A204.1 (cell line): Measurements from ENCODE around the gene MKS1.
A peak's percentile ranks its signal among the peaks of the same experiment; 100 is the strongest.

Experiments
- FAIRE-seq: peaks from 2 replicates; lab custom pipeline; 2012; peaks lifted over from hg19 to GRCh38; lab: Jason Lieb, UNC

Gene MKS1

GRCh38 chr17:58219007-58219788 is at the start of gene MKS1:
MKS1 (minus strand) TSS chr17:58219255; CDS start chr17:58219230, 25 bp downstream.
- peak; percentile 48 for FAIRE-seq

- no peak for FAIRE-seq
Measured at GRCh38 chr17:58268326-58268725, 49.3 kb upstream of the MKS1 start.

DNA sequence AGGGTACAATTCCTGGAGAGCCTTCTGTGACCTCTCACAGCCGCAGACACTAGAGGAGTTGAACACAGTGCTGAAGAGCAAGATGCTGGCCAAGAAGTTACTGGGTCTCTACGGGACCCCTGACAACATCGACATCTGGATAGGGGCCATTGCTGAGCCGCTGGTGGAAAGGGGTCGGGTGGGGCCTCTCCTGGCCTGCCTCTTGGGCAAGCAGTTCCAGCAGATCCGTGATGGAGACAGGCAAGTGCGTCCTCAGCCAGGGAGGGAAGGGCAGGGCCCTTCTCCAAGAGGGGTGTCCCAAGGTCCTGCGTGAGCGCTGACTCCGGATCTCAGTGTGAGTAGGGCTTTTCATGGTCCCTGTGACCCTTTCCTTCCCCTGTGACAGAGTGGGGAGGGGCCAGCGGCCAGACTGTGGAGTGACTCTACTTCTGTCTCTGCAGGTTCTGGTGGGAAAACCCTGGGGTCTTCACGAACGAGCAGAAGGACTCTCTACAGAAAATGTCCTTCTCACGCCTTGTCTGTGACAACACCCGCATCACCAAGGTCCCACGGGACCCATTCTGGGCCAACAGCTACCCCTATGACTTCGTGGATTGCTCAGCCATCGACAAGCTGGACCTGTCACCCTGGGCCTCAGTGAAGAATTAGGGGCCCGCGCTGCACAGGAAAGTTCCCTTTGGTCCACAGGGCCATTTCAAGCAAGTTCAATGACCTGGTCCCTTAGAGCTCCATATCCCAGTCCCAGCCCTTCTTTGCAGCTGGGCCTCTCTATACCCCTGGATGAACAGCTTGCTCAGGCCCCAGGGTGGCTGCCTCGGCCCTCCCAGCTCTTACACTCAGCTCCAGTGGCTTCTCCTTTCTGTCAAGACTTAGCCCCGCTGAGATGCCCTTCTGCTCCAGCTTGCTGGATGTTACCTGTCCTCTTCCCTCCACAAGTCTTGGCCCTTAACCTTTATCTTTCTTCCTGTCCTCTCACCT is 48.6 kb upstream of the MKS1 start:
- FAIRE-seq: no peak

DNA sequence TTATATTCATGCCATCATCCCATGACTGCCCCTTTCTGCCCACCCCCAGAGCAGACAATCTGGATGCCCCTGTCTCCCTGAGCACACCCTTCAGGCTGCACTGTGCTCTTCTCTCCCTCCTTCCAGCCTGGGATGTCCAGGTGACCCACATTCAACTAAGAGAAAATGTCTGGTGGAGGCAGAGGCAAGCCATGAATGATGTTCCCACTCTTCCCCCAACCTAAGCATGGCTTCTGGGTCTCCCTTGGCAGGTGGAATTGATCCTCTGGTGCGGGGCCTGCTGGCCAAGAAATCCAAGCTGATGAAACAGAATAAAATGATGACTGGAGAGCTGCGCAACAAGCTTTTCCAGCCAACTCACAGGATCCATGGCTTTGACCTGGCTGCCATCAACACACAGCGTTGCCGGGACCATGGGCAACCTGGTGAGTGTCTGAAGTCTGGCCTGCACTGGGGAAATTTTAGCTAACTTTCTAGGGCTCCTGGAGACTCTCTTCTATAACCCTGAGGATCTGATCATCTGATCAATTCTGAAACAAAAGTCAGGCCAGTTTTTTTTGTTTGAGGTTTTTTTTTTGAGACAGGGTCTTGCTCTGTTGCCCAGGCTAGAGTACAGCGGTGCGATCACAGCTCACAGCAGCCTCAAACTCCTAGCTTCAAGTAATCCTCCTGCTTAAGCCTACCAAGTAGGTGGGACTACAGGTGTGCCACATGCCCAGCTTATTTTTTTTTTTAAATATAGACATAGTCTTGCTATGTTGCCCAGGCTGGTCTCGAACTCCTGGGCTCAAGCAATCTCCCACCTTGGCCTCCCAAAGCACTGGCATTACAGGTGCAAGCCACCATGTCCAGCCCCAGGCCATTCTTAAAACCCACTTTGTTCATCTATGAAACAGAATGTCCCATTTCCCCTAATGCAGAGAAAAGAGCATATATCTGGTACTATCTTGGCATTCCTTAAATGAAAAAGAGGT is 47.1 kb upstream of the MKS1 start:
- FAIRE-seq: no peak

GRCh38 chr17:58265271-58265670 is 46.2 kb upstream of the MKS1 start:
- FAIRE-seq: no peak

GRCh38 chr17:58264407-58265103 is 45.5 kb upstream of the MKS1 start:
- no peak for FAIRE-seq

DNA sequence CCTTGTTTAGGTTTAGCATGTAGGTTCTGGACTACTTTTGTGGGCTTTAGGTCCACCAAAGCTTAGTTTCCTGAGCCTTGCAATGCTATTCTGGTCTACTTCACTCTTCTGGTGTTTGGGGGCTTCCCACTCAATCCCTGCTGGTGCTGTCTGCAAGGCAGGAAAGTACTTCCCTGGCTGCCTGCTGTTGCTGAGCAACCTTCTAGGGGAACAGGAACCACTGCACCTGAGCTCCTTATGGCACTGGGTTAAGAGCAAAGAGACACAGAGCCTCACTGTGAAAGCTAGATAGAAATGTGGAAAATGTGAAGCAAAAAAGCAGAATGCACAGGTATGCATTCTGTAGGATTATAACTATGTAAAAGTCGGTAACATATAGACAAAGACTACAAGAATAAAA is 44.7 kb upstream of the MKS1 start:
- no peak for FAIRE-seq

DNA sequence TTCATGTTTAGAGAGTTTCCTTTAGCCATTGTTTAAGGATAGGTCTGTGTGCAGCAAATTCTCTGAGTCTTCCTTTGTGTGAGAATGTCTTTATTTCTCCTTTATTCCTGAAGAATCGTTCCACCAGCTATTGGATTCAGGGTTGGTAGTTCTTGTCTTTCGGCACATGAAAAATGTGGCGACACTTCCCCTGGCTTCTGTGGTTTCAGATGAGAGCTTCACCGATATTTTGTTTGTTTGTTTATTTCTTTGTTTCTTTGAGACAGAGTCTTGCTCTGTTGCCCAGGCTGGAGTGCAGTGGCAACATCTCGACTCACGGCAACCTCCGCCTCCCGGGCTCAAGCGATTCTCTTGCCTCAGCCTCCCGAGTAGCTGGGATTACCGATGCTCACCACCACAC is 43.1 kb upstream of the MKS1 start:
- no peak for FAIRE-seq

- no peak for FAIRE-seq
Measured at GRCh38 chr17:58254803-58255202, 35.7 kb upstream of the MKS1 start.

GRCh38 chr17:58253082-58253481 is 34.0 kb upstream of the MKS1 start:
- no peak for FAIRE-seq

GRCh38 chr17:58252141-58252540 is 33.1 kb upstream of the MKS1 start:
- FAIRE-seq: no peak

DNA sequence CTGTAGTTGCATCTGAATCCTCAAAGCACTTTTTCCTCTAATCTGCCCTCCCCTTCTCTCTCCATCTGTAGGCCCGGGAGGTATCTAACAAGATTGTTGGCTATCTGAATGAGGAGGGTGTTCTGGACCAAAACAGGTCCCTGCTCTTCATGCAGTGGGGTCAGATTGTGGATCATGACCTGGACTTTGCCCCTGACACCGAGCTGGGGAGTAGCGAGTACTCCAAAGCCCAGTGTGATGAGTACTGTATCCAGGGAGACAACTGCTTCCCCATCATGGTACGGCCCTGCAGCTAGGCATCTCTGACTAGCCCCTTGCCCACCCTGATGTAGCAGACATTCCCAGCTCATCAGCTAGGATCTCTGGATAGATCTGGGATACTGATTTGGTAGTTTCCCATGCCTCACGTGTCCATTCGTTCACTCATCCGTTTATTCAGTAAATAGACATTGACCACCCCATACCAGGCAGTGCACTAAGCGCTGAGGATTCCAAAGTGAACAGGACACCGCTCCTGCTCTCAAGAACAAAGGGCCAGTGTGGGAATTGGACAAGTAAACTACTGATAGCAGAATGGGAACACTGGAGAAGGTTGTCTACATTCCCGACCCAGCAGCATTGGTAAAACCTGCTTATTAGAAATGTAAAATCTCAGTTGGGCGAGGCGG is 31.4 kb upstream of the MKS1 start:
- no peak for FAIRE-seq

DNA sequence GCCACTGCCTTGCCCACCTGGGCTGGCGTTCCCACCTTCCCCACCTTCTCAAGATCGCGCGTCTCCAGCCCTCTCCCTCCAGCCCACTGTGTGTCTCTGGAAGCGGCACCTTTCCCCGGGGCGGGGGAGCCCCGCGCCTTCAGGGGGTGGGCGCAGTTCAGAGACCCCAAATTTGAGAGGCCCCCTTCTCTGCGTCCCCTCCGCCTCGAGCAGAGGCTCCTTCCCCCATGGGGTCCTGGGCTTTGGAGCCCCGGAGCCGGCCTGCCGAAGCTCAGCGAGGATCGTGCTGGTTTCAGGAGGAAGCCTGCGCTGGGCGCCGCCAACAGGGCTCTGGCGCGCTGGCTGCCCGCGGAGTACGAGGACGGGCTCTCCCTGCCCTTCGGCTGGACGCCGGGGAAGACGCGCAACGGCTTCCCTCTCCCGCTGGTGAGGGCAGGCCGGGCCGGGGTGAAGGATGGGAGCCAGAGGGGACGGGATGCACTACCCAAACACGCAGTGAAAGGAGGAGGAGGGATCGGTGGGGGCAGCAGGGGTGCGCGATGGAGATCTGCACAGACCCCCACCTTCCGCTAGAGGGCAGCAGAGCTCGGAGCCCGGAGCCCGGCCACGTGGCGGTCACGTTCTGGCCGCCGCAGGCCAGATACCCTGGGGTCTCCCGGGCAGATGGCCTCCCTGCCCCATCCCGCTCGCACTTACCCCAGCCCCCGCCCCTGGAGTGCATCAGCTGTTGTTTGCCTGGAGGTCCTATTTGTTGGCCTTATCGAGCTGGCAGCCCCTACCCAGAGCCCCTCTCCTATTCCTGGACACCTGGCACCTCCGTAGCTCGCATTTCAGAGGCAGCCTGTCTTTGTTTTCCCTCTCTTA is 30.4 kb upstream of the MKS1 start:
- no peak for FAIRE-seq

DNA sequence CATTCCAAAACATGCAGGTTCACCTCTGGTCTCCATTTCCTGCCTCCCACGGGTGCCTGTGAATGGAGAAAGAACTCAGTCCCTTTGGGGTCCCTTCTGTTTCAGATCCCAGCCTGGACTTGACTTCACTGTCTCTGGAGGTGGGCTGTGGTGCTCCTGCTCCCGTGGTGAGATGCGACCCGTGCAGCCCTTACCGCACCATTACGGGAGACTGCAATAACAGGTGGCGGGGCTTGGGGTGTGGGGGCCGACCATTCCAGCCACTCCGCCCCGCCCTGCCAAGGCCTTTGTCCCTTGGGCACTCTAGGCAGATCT is 29.9 kb upstream of the MKS1 start:
- no peak for FAIRE-seq

GRCh38 chr17:58247511-58248363 is 28.7 kb upstream of the MKS1 start:
- no peak for FAIRE-seq

DNA sequence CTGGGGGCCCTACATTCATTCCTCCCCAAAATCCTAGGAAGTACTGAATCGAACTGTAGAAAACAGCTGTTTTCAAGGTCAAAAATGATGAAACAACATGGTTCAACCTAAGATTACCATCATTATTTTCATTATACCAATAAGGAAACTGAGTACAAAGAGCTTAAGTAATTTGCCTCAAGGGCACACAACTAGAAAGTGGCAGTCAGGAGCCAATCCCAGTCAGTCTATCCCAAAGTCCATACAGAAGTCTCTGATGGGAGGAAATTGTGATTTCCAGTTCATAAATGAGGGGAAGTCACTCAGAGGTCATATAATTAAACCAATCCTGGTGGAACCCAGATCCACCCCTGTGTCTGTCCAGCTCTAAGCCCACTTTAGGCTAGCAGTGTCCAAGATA is 27.7 kb upstream of the MKS1 start:
- FAIRE-seq: no peak

DNA sequence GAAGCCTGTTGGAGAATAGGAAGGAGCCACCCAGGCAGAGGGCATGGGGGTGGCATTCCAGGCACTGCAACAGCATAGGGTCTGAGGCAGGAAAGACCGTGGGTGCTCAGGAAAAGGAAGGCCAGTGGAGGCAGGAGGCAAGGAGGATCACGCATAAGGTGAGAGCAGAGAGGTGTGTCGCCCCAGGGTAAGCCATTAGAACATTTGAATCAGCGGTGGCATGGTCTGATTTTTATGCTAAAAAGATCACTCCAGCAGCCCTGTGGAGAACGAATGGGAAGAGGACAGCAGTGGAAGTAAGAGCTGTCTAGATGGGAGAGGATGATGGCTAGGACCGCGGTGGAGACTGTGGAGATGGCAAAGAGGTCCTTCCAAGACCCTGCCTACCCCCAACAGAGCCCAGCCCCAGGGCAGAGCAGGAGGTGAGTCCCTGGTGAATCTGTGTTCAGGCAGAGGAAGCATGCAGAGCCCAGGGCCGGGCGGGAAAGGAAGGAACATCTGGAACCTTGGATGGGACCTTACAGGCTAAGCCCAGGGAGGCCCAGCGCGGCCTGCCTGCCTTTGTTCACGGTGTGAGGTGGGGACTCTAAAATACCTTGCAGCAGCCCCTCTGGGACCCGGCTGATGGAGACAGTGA is 27.2 kb upstream of the MKS1 start:
- no peak for FAIRE-seq

DNA sequence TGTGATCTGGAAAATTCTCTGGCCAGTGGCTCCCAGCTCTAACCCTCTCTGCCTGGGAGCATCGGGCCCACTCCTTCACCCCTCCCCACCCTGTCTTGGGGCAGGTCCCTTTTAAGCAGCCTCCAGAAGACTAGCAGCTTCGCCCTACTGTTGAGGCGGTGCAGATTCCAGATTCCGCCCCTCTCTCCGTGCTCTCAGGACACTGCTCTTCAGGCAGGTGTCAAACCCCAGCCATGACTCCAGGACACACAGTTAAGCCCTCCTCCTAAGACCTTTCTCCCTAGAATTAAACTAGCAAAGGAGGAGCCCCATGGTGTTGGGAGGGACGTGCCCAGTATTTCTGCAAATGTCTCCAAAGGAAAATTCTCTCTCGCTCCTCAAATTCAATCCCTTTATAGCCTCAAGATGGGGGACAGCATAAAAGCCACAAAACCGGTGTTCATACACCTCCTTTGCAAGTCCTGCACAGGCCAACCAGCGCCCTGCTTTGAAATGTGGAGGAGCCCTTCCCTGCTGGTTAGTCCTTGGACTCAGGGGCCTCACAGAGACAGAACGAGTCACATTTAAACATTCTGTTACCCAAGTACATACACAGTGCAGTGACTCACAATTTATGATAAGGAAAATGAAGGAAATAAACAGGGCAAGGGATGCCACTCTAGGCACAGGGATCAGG is 26.5 kb upstream of the MKS1 start:
- no peak for FAIRE-seq
